GM12864 (cell line): ENCODE measurements around the gene HIPK2.

Experiments used
- DNase-seq: peaks from one replicate; pipeline ENCODE4 v3.0.0-alpha.2; 2011; ENCODE audit warnings: low read depth
- H3K4me3 ChIP-seq: 2 replicates; pipeline ENCODE4 v1.5.1; 2011; ENCODE audit warnings: mild to moderate bottlenecking, low read depth, low read length, control low read depth
- CTCF ChIP-seq: IDR thresholded peaks from 2 replicates; pipeline ENCODE4 v1.5.1; 2011; ENCODE audit warnings: low read depth, mild to moderate bottlenecking, moderate library complexity, low read length, control low read depth, inconsistent platforms; ENCODE audit errors: missing control alignments

Gene HIPK2

DNA sequence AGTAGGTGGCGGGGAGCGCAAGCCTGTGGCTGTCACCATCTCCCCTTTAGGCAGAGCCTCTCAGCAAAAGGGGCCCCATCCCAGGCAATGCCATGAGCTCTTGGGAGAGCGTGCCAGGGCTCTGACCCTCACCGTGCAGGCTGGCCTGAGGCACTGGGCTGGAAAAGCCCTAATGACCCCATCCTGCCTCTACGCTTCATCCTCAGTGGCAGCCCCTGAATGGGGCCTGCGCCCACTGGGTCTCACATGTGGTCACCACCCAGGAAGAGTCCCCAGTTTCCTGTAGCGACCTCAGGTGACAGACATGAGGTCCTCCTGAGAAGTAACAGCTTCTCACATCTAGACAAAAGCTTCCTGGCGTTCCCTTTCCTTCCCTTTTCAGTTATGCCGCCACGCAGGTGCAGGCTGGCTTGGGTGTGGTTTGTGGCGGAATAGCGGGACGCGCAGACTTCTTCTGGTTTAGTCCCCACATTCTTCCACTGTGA is 195.1 kb downstream of the HIPK2 start:
- H3K4me3 ChIP-seq: no peak overlapping the region
- TF ChIP-seq CTCF: no peak
- no peak for DNase-seq

- TF ChIP-seq CTCF: no peak
- no peak for DNase-seq
- H3K4me3 ChIP-seq: no peak overlapping the region
These were observed 195.6 kb downstream of the HIPK2 start for GRCh38 chr7:139582130-139582650.

DNA sequence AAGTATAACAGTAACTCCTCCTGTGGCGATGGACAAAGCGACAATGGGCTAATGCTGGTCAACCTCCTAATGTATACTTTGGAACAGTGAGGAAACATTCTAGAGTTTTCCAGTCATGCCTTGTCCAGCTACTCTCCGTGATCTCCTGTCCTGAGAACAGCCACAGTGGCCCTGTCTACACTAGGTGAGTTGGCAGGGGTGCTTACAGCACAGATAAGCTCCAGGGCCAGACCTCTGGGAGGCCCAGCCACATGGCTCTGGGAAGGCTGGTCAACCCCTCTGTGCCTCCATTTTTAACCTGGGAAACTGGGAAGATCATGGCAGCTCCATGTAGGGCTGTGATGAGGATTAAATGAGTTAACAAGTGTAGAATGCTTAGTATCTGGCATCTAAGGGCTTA is 197.4 kb downstream of the HIPK2 start:
- no peak for TF ChIP-seq CTCF
- DNase-seq: no peak
- no peak overlapping the region for H3K4me3 ChIP-seq

DNA sequence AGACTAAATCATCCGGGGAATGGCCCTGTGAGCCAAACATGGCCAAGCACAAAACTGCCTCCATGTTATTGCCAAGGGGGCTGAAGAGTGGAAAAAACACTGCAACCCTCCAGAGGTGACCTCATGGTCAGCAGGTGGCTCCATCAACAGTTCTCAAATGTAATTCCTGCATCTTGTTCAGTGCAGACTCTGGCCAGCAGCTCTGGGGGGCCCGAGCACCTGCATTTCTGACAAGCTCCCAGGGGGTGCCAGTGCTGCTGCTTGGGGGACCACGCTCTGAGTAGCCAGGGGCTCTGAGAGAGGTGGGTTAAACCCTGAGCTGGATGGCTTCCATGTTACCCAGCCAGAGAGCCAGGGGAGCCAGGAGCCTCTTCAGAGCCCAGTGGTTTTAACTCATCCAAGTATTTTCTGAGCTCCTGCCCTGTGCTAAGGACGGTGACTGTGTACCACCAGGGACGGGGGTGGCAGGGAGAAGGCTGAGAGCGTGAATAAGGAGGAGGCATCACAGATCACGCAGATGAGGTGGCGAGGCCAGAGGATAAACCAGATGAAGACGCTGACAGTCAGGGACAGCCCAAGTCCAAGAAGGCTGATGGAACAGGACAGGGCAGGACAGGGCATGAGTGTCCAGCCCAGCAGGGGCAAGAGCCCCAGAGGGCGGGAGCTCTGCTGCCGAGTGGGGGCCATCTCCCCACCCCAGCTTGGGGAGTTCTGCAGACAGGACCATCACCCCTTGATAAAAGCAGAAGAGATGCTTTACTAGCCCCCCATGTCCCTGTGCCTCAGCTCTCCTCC is 201.4 kb downstream of the HIPK2 start:
- TF ChIP-seq CTCF: no peak
- no peak for DNase-seq
- H3K4me3 ChIP-seq: no peak overlapping the region

DNA sequence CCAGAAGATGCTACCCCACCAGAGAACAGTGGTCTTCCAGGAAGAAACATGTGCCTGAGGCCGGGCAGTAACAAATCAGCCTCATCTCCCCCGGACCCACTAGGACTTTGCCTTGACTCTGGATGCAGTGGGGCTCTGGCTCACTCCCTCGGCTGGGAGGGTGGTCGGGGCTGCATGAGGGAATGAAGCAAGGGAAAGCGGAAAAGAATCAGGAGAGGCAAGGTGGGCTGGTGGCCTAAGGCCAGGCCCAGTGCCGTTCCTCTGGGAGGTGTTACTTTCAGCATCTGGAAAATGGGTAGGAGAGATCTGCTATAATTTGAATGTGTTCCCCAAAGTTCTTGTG is 202.5 kb downstream of the HIPK2 start:
- TF ChIP-seq CTCF: no peak
- DNase-seq: no peak
- no peak overlapping the region for H3K4me3 ChIP-seq

DNA sequence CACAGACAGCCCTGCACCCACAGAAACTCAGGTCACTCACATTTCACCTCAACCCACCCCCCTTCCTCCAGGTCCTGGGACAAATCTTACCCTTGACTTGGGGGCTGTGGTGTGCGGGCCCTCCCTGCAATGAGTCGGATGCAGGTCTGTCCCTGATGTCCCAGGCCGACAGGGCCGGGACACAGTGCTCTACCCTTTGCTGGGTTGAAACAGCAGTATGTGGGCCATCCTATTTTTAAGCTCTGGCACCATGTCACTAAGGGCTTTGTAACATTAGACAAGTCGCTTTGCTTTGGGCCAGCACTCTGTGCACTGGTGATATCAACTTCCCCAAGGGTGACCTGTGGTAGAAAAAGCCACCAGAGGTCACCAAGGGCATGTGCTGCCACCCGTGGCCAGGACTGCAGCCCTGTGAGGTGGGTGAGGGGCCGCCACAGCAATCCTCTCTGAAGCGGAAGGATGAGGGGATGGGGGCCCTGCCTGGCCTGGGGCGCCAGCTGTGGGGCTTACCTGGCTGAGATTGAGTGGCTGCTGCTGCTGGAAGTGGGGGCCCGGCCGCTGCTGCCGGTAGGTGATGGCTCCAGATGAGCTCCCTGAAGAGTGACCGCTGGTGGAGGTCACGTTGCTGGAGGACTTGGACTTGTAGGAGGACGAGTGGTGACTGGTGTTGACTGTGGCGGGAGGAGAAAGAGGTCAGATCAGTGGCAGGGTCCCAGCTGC is 203.0 kb downstream of the HIPK2 start:
- no peak overlapping the region for H3K4me3 ChIP-seq
- TF ChIP-seq CTCF: no peak
- no peak for DNase-seq
